GM10266 (cell line): ENCODE results near the gene MPPED2.

Experiments used
- DNase-seq: peaks from one replicate; pipeline ENCODE4 v3.0.0; 2012; ENCODE audit errors: extremely low spot score
- TF ChIP-seq, protein P1 (sequence below): IDR thresholded peaks from 2 replicates; pipeline ENCODE4 v1.5.1; 2012; ENCODE audit warnings: mild to moderate bottlenecking, low read depth; ENCODE audit not compliant: control insufficient read depth, insufficient read depth; ENCODE audit errors: missing control alignments

The MPPED2 gene

DNA sequence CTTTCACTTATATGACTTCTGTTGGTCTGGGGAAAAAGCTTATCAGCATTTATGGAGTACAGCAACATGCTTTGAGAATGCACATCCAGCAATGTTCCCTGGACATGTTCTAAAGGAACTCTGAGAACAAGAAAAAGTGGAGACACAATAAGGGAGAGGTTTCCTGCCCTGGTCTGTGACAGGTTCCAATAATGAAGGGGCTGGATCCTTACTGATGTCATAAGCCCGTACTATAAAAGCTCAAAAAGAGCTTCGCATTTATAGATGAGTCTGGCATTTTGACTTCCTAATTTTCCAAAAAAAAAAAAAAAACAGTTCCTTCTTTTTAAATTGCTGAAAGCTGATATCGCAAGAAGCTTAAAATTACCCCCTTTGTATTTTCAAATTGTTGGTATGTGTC, 129.1 kb downstream of the MPPED2 start:
- DNase-seq: no peak
- TF ChIP-seq, protein P1, sequence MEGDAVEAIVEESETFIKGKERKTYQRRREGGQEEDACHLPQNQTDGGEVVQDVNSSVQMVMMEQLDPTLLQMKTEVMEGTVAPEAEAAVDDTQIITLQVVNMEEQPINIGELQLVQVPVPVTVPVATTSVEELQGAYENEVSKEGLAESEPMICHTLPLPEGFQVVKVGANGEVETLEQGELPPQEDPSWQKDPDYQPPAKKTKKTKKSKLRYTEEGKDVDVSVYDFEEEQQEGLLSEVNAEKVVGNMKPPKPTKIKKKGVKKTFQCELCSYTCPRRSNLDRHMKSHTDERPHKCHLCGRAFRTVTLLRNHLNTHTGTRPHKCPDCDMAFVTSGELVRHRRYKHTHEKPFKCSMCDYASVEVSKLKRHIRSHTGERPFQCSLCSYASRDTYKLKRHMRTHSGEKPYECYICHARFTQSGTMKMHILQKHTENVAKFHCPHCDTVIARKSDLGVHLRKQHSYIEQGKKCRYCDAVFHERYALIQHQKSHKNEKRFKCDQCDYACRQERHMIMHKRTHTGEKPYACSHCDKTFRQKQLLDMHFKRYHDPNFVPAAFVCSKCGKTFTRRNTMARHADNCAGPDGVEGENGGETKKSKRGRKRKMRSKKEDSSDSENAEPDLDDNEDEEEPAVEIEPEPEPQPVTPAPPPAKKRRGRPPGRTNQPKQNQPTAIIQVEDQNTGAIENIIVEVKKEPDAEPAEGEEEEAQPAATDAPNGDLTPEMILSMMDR: no peak

- DNase-seq: no peak
- TF ChIP-seq, protein P1: no peak
Measured at GRCh38 chr11:30455025-30455424, 131.1 kb downstream of the MPPED2 start.

DNA sequence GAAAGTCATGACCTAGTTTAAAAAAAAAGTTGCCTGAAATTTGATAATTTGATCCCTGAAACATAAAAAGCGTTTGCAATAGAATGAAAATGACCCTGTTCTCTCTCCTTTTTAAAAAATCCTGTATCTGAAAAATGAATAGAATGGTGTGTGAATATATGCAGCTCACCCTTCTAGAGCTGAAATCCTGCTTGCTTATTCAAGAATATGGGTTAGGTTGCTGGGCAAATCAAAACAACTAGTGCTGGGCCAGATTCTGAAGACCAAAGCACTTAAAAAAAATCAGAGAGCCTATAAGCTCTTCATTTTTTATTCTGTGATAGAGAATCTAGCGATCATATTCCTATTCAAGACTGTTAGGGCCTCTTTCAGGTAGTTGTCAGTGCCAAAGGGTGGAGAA, 131.6 kb downstream of the MPPED2 start:
- TF ChIP-seq, protein P1: no peak
- DNase-seq: no peak

DNA sequence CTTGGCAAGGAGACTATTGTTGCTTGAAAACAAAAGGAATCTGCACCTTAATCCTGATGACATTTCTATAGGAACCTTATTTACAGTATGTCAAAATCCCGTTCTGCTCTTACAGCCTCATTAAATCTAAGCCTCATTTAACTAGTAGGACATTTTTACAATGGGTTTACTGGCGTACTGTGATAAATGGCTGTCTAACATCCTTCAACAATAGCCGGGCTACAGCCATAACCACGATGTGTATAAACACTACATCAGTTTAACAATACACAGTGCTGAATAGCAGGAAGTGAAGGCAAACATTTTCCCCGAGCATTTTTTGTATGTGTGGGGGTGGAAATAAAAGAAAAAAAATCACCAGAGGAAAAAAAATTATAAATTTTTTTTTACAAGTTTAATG, 132.0 kb downstream of the MPPED2 start:
- TF ChIP-seq, protein P1: no peak
- no peak for DNase-seq

DNA sequence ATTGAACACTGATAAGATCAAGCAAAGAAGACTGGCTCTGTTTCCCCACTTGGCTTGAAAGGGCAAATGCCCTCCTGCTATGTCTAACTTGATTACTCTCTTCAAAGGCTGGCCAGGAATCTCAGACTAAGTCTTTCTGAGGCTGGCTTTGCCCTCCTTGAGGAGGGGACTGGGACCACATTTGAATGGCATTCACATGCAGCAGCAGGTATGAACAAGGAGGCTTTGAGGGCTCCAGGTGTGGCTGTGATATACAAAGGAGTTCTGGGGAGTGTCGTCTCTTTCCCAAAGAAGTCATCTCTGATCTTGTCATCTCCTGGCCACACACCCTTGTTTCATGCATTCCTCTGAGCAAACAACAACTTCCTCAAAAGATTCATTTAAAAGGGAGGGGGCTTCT, 132.4 kb downstream of the MPPED2 start:
- DNase-seq: no peak
- TF ChIP-seq, protein P1: no peak

DNA sequence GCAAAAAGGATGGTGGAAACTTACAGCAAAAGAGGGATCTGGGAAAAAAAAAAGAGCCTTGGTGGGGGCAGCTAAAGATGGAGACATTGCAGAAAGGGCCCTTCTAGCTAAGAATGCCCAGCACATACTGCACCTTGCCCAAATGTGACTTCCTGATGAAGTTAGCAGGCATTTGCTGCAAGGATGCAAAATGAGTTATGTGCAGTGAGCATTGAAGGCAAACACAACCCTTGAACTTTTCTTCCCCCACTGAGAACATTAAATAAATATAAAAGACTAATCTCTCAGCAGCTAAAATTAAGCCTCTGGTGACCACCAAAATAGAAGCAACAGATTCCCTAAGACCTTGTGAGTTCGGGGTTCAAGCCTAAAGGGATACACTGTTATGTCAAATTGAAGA, 133.3 kb downstream of the MPPED2 start:
- TF ChIP-seq, protein P1: no peak
- no peak for DNase-seq

DNA sequence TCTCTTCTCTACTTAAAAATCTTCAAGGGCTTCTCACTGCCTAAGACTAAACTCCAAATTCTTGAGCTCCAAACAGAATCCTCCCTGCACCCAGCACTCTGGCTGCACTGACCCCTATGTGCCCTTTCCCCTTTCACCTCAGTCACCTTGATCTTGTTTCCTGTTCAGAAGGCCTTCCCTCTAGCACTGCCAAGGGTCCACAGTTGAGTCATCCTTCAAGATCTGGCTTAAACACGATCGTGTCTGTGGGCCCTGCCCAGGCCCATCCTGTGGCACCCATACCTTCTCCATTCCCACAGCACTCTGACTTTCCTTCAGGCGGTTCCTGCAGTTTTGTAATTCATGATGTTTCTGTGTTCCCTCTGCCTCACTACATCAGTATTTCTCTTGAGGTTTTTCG, 134.0 kb downstream of the MPPED2 start:
- DNase-seq: no peak
- TF ChIP-seq, protein P1: no peak
